K562 (cell line): Measurements from ENCODE around the gene TMEM108. TPM values are rescaled to one million over a fixed set of nuclear protein-coding genes. Genes with fewer than 3 reads are reported as not detected.

ENCODE experiments used
- ATAC-seq: fragments of 200-7000 bp; cut with Tn5 transposase; 3 replicates; pipeline ENCODE4 v1.9.1; 2020; ENCODE audit warnings: moderate library complexity
- BruUV-seq: library from RNA; stranded (reverse); fragments of 400-500 nt; replicated peaks from 2 replicates; lab custom pipeline; 2021; lab: Mats Ljungman, UMichigan
- CTCF ChIA-PET: fragments of 300-600 bp; formaldehyde crosslinking; extraction: SDS; loops from one replicate; lab custom pipeline; 2021; ENCODE audit warnings: low intra/inter-chr PET ratio; lab: Yijun Ruan, JAX
- POLR2A ChIA-PET: fragments of 300-600, 350-650 bp; sonication (Branson Sonifier 250); formaldehyde crosslinking; extraction: SDS; loops from one replicate; lab custom pipeline; 2021; ENCODE audit warnings: antibody characterized with exemption, inconsistent platforms; lab: Yijun Ruan, JAX
- DNase-seq, 4 experiments: peaks; one replicate each; pipeline versions ENCODE4 v3.0.0 to v3.0.0-alpha.2; 2011 to 2018; ENCODE audit warnings: low spot score in 3 of 4, mixed read lengths in 3 of 4; ENCODE audit errors: extremely low read depth in 1 of 4
- FAIRE-seq: peaks from 2 replicates; lab custom pipeline; 2011; peaks lifted over from hg19 to GRCh38; lab: Jason Lieb, UNC
- H2AFZ ChIP-seq: 2 replicates; pipeline ENCODE4 v1.6.0; 2011; ENCODE audit warnings: low read depth, low read length, control low read depth, inconsistent platforms
- H3K27ac ChIP-seq: fragments of 200-600 bp; 3 replicates; pipeline ENCODE4 v1.8.0; 2011; ENCODE audit warnings: low read depth, mild to moderate bottlenecking, control low read depth, inconsistent platforms, low read length, moderate library complexity, mixed read lengths; ENCODE audit errors: extremely low read depth
- H3K27me3 ChIP-seq, 2 experiments: fragments of 300-600 bp in 1 of 2; 2 replicates in 1 of 2; 3 replicates in 1 of 2; pipeline versions ENCODE4 v1.6.0 to v1.8.0; 2011; ENCODE audit warnings: inconsistent platforms in 2 of 2, low read length in 2 of 2, mild to moderate bottlenecking in 1 of 2, mixed read lengths in 1 of 2, moderate library complexity in 1 of 2; ENCODE audit not compliant: control insufficient read depth in 2 of 2, insufficient read depth in 2 of 2
- H3K36me3 ChIP-seq: fragments of 300-600 bp; 3 replicates; pipeline ENCODE4 v1.8.0; 2011; ENCODE audit warnings: mild to moderate bottlenecking, low read length, inconsistent platforms; ENCODE audit not compliant: control insufficient read depth, insufficient read depth
- H3K4me1 ChIP-seq, 2 experiments: fragments of 200-600 bp in 1 of 2; replicated peaks in 1 of 2; 2 replicates in 1 of 2; 3 replicates in 1 of 2; pipeline versions ENCODE4 v1.5.1 to v1.8.0; 2011; ENCODE audit warnings: inconsistent platforms in 2 of 2, low read length in 2 of 2, mild to moderate bottlenecking in 1 of 2, mixed read lengths in 1 of 2, moderate library complexity in 1 of 2; ENCODE audit not compliant: control insufficient read depth in 2 of 2, insufficient read depth in 2 of 2
- H3K4me2 ChIP-seq: 2 replicates; pipeline ENCODE4 v1.6.1; 2011; ENCODE audit warnings: low read length, control low read depth, inconsistent platforms, mixed read lengths; ENCODE audit not compliant: insufficient read depth
- H3K4me3 ChIP-seq: fragments of 200-600 bp; sonication (generic), shearing (Covaris generic); 2 replicates; pipeline ENCODE4 v1.5.1; 2016; ENCODE audit warnings: control low read depth, inconsistent platforms
- H3K79me2 ChIP-seq: fragments of 200-600 bp; 3 replicates; pipeline ENCODE4 v1.8.0; 2011; ENCODE audit warnings: low read length, inconsistent platforms; ENCODE audit not compliant: control insufficient read depth, insufficient read depth
- H3K9ac ChIP-seq, 2 experiments: 2 replicates each; pipeline versions ENCODE4 v1.6.0 to v1.6.1; 2011; ENCODE audit warnings: low read depth in 2 of 2, low read length in 2 of 2, control low read depth in 1 of 2, inconsistent platforms in 1 of 2, mild to moderate bottlenecking in 1 of 2, mixed read lengths in 1 of 2; ENCODE audit not compliant: insufficient read depth in 1 of 2
- H3K9me1 ChIP-seq: one replicate; pipeline ENCODE4 v1.6.0; 2011; ENCODE audit warnings: inconsistent platforms, mild to moderate bottlenecking, low read length, moderate library complexity; ENCODE audit not compliant: control insufficient read depth, insufficient read depth
- H3K9me3 ChIP-seq: replicated peaks from 2 replicates; pipeline ENCODE4 v1.5.1; 2011; ENCODE audit warnings: low read depth, low read length, inconsistent platforms; ENCODE audit not compliant: control insufficient read depth, insufficient read depth
- H4K20me1 ChIP-seq: replicated peaks from 2 replicates; pipeline ENCODE4 v1.6.1; 2011; ENCODE audit warnings: low read length, inconsistent platforms, mixed read lengths; ENCODE audit not compliant: control insufficient read depth, insufficient read depth
- ERF ChIP-seq: fragments of 450-650 bp; formaldehyde crosslinking; IDR thresholded peaks from 2 replicates; pipeline ENCODE4 v1.4.0; 2020; ENCODE audit warnings: mild to moderate bottlenecking, mixed read lengths
- FOXA1 ChIP-seq: fragments of 450-650 bp; IDR thresholded peaks from 2 replicates; pipeline ENCODE4 v1.6.1; 2016; ENCODE audit warnings: mild to moderate bottlenecking, borderline replicate concordance
- GABPA ChIP-seq: fragments of 200-800 bp; sonication (Bioruptor generic); conservative IDR thresholded peaks from 2 replicates; pipeline ENCODE4 v1.6.1; 2016; ENCODE audit warnings: low read depth, missing genetic modification characterization, missing compliant biosample characterization
- HOXB6 ChIP-seq: fragments of 250-450 bp; sonication (Bioruptor Pico); IDR thresholded peaks from 2 replicates; pipeline ENCODE4 v1.5.1; 2022; ENCODE audit warnings: mild to moderate bottlenecking, borderline replicate concordance
- IRF1 ChIP-seq: sonication (generic); formaldehyde crosslinking; IDR thresholded peaks from 2 replicates; pipeline ENCODE4 v1.8.0; 2022; ENCODE audit warnings: missing genetic modification reagents, mild to moderate bottlenecking, borderline replicate concordance
- MEF2A ChIP-seq: IDR thresholded peaks from 2 replicates; pipeline ENCODE4 v1.6.1; 2011; ENCODE audit warnings: low read depth, mild to moderate bottlenecking, low read length, moderate library complexity; ENCODE audit not compliant: control insufficient read depth
- PATZ1 ChIP-seq: fragments of 250-450 bp; sonication (Bioruptor Pico); IDR thresholded peaks from 2 replicates; pipeline ENCODE4 v1.5.0; 2020; ENCODE audit warnings: mild to moderate bottlenecking, borderline replicate concordance
- SMAD2 ChIP-seq: fragments of 150-350 bp; IDR thresholded peaks from 2 replicates; pipeline ENCODE4 v1.6.1; 2014; ENCODE audit warnings: low read depth, mild to moderate bottlenecking, low read length
- YBX1 ChIP-seq: fragments of 450-650 bp; IDR thresholded peaks from 2 replicates; pipeline ENCODE4 v1.7.1; 2016; ENCODE audit warnings: mild to moderate bottlenecking
- ZEB2 ChIP-seq: fragments of 450-650 bp; IDR thresholded peaks from 2 replicates; pipeline ENCODE4 v1.6.1; 2016
- ZNF324 ChIP-seq: fragments of 250-450 bp; sonication (Bioruptor Pico); IDR thresholded peaks from 2 replicates; pipeline ENCODE4 v1.4.0; 2020; ENCODE audit warnings: mild to moderate bottlenecking
- ZNF766 ChIP-seq: fragments of 200-800 bp; sonication (Bioruptor generic); conservative IDR thresholded peaks from 2 replicates; pipeline ENCODE4 v1.6.1; 2016; ENCODE audit warnings: missing genetic modification characterization, missing compliant biosample characterization
- in situ Hi-C: fragments of 300-500 bp; cut with MboI; formaldehyde crosslinking; loops from 4 replicates; pipeline ENCODE4 v1.15.0; 2018; ENCODE audit warnings: inconsistent platforms, mixed read lengths
- intact Hi-C: fragments of 100-400 bp; cut with micrococcal nuclease; formaldehyde crosslinking; loops from 2 replicates; pipeline ENCODE4 v1.14.2; 2022
- polyA plus RNA-seq, 8 experiments: library from polyadenylated mRNA; depleted of rRNA in 4 of 8; stranded (reverse) in 5 of 8; unstranded in 3 of 8; fragments of >200 nt; fragmentation: Nextera tagmentation in 2 of 8; fragmentation: Illumina TruSeq in 1 of 8; extraction: Ambion mirVana in 2 of 8; extraction: Trizol in 1 of 8; gene quantifications; 2 replicates each; pipeline versions ENCODE4 v1.2.1 to v1.2.3, GENCODE V29; 2011 to 2014; ENCODE audit warnings: inconsistent platforms in 1 of 8, missing spikeins in 1 of 8
- total RNA-seq, 7 experiments: library from RNA; depleted of rRNA in 6 of 7; stranded (reverse); fragments of >200 nt in 6 of 7; fragmentation: Illumina TruSeq in 2 of 7; extraction: Trizol in 2 of 7; gene quantifications; 2 replicates each; pipeline versions ENCODE4 v1.2.1 to v1.2.3, GENCODE V29; 2011 to 2021; ENCODE audit warnings: low replicate concordance in 1 of 7
- TF ChIP-seq, protein P1 (sequence below): sonication (generic); formaldehyde crosslinking; IDR thresholded peaks from 2 replicates; pipeline ENCODE4 v1.8.1; 2023; ENCODE audit warnings: mild to moderate bottlenecking, missing genetic modification reagents, moderate library complexity
- TF ChIP-seq, protein P2 (sequence below): fragments of 250-450 bp; sonication (Bioruptor Pico); IDR thresholded peaks from 2 replicates; pipeline ENCODE4 v1.5.1; 2021; ENCODE audit warnings: mild to moderate bottlenecking

TMEM108 gene
- total and polyA plus RNA-seq, 9 of the 15 experiments (the other 6 are each of a cell fraction or from before 2014, with no cell fraction given) = 0.65 to 11.1 (median 3.4) TPM

DNA sequence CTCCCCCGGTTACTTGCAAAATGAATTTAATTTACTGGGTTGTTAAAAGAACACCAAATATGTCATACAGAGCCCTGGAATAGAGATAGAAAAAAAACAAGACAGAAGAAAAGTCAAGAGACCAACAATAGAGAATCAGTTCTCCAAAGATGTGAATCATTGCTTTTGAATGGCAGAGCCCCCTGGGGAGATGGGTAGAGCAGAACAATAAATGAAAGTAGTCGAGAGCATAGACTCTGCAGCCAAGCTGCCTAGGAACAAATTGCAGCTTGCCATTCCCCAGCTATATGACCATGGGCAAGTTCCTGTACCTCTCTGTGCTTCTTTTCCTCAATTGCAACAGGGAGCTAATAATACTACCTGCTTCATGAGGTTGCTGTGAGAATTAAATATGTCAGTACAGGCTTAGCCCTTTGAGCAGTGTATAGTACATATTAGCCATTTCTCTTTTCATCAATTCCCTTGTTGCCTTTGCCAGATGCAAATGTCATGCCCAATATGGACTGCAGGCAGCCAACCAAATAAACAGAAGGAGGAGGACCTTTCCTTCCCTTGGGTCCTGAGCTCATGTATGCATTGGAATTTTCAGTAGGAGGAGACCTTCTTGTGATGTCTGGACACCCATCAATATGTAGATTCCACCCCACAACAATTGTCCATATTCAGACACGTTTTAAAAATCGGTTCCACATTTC lies 336.7 kb downstream of the TMEM108 start (continued):
- no peak for TF ChIP-seq MEF2A
- no peak for TF ChIP-seq HOXB6 (CRISPR knock-in tag)
- no peak for TF ChIP-seq SMAD2

DNA sequence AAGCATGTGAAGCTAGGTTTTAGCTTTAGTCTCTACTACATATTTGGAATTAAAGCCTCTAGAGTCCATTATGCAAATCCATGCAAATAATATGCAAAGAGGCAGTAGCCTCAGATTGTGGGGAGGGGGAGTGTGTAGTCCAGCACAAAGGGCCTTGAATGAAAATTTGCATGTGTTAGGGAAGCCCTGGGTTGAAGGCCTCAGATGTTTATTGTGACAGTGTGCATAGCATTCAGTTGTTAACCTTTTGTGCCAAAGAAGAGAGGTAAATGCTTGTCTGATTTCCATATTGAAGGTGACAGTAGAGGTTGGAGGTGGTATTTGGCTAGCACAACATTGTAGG lies 337.2 kb downstream of the TMEM108 start:
- Histone ChIP-seq H3K4me1 (no peaks in the 10 kb centered on the region; a peak in 2 of 5 replicates), H3K4me3 (no peak overlapping the region), H3K79me2 (no peaks in the 10 kb centered on the region), H3K36me3 (no peaks in the 10 kb centered on the region), H3K27me3 (no peaks in the 10 kb centered on the region; a peak in 1 of 5 replicates), H3K9ac (no peak overlapping the region), H4K20me1 (no peaks in the 10 kb centered on the region), H3K27ac (no peak overlapping the region), H2AFZ (no peak overlapping the region), H3K9me1 (no peaks in the 10 kb centered on the region), H3K9me3 (no peaks in the 10 kb centered on the region), H3K4me2 (no peak overlapping the region)
- ChIA-PET CTCF (no interaction called here), POLR2A (interaction anchor here (0.6 to 0.8 kb wide), 2 partner anchors 10 kb away, joined by 3 read pairs; no protein-coding TSS in a partner anchor)
- in situ Hi-C loops (loop anchor here (25.0 kb wide), 1 partner anchor 338 kb away; the partner anchor contains the start of gene TMEM108), intact Hi-C loops (loop anchor here (5.0 kb wide), 1 partner anchor 47 kb away; no protein-coding TSS in a partner anchor)
- FAIRE-seq (no peak), ATAC-seq (no peak), DNase-seq (no peak)
- BruUV-seq = no TSS peak
- no peak for TF ChIP-seq FOXA1
- TF ChIP-seq PATZ1 (CRISPR knock-in tag) = no peak
- no peak for TF ChIP-seq ERF (CRISPR knock-in tag)
- no peak for TF ChIP-seq ZNF324 (CRISPR knock-in tag)
- no peak for TF ChIP-seq YBX1
- TF ChIP-seq, protein P1, sequence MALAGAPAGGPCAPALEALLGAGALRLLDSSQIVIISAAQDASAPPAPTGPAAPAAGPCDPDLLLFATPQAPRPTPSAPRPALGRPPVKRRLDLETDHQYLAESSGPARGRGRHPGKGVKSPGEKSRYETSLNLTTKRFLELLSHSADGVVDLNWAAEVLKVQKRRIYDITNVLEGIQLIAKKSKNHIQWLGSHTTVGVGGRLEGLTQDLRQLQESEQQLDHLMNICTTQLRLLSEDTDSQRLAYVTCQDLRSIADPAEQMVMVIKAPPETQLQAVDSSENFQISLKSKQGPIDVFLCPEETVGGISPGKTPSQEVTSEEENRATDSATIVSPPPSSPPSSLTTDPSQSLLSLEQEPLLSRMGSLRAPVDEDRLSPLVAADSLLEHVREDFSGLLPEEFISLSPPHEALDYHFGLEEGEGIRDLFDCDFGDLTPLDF (CRISPR knock-in tag) = no peak
- TF ChIP-seq, protein P2, sequence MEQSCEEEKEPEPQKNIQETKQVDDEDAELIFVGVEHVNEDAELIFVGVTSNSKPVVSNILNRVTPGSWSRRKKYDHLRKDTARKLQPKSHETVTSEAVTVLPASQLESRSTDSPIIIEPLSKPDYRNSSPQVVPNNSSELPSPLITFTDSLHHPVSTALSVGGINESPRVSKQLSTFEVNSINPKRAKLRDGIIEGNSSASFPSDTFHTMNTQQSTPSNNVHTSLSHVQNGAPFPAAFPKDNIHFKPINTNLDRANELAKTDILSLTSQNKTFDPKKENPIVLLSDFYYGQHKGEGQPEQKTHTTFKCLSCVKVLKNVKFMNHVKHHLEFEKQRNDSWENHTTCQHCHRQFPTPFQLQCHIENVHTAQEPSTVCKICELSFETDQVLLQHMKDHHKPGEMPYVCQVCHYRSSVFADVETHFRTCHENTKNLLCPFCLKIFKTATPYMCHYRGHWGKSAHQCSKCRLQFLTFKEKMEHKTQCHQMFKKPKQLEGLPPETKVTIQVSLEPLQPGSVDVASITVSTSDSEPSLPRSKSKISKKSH (CRISPR knock-in tag) = no peak
- no peak for TF ChIP-seq ZEB2
- no peak for TF ChIP-seq IRF1 (CRISPR knock-in tag)
- no peak for TF ChIP-seq ZNF766 (CRISPR knock-in tag)
- no peak for TF ChIP-seq GABPA (tag)
